GM18511 (cell line): ENCODE results near the gene TXNDC2.

Source experiments
- ATAC-seq: cut with Tn5 transposase; IDR thresholded peaks from one replicate; pipeline ENCODE4 v1.9.1; 2021; ENCODE audit warnings: mild to moderate bottlenecking, moderate library complexity; ENCODE audit not compliant: unreplicated experiment

Gene TXNDC2

GRCh38 chr18:9928646-9929259, 43.0 kb downstream of the TXNDC2 start:
- ATAC-seq, result no peak

GRCh38 chr18:9930299-9930884, 44.6 kb downstream of the TXNDC2 start:
- no peak for ATAC-seq

- no peak for ATAC-seq
Observed at GRCh38 chr18:9931146-9931545, 45.4 kb downstream of the TXNDC2 start.

GRCh38 chr18:9931678-9932077, 45.9 kb downstream of the TXNDC2 start:
- no peak for ATAC-seq

- no peak for ATAC-seq
Observed at GRCh38 chr18:9933865-9934264, 48.1 kb downstream of the TXNDC2 start.

GRCh38 chr18:9934274-9934673, 48.5 kb downstream of the TXNDC2 start:
- ATAC-seq, result no peak
